WERI-Rb-1 (cell line): Measurements from ENCODE around the gene ZNF277.

Experiments used
- DNase-seq: peaks from one replicate; pipeline ENCODE4 v3.0.0-alpha.2; 2020
- H3K27ac ChIP-seq: fragments of 250-450 bp; sonication (Bioruptor Pico); 2 replicates; pipeline ENCODE4 v1.5.1; 2020; ENCODE audit warnings: mild to moderate bottlenecking, moderate library complexity
- H3K27me3 ChIP-seq: fragments of 250-450 bp; sonication (Bioruptor Pico); 2 replicates; pipeline ENCODE4 v1.5.1; 2021; ENCODE audit warnings: mild to moderate bottlenecking, low read depth, moderate library complexity; ENCODE audit not compliant: insufficient read depth, severe bottlenecking
- H3K36me3 ChIP-seq: fragments of 250-450 bp; sonication (Bioruptor Pico); 2 replicates; pipeline ENCODE4 v1.5.1; 2020; ENCODE audit warnings: mild to moderate bottlenecking, moderate library complexity
- H3K4me3 ChIP-seq: 2 replicates; pipeline ENCODE4 v1.5.1; 2011; ENCODE audit warnings: low read depth, mild to moderate bottlenecking, control low read depth, low read length
- H3K9me3 ChIP-seq: fragments of 250-450 bp; sonication (Bioruptor Pico); 2 replicates; pipeline ENCODE4 v1.5.1; 2021; ENCODE audit warnings: mild to moderate bottlenecking, moderate library complexity; ENCODE audit not compliant: severe bottlenecking
- TF ChIP-seq, protein P1 (sequence below): IDR thresholded peaks from 2 replicates; pipeline ENCODE4 v1.5.1; 2011; ENCODE audit warnings: low read depth, mild to moderate bottlenecking, control low read depth, inconsistent platforms, low read length

ZNF277 gene

DNA sequence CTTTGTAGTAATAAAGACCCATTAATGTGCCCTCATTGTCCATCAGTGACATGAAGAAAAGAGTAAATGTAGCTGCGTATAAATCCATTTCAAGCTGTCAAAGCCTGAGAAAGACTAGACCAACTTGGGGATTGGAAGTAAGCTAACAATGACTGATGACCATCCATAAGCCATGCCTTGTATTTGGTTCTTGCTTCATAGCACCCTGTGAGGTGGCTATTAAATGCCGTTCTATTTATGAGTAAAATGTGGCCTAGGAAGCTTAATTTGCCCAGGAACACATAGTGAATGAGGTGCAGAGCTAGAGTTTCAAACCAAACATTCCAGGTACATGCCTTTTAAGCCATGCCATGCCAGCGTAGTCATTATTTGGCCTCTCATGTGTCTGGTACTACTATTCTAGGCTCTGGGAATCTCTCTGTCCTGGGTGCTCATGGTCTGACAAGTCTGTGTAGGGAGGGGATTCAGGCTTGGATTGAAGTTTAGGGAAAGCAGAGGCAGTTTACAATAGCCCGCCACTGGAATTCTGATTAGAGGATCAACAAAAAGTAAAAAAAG is 92.1 kb downstream of the ZNF277 start:
- Histone ChIP-seq H3K27me3 (no peaks in the 10 kb centered on the region), H3K36me3 (no peaks in the 10 kb centered on the region), H3K27ac (no peak overlapping the region), H3K4me3 (no peak overlapping the region), H3K9me3 (no peaks in the 10 kb centered on the region)
- DNase-seq: no peak
- TF ChIP-seq, protein P1, sequence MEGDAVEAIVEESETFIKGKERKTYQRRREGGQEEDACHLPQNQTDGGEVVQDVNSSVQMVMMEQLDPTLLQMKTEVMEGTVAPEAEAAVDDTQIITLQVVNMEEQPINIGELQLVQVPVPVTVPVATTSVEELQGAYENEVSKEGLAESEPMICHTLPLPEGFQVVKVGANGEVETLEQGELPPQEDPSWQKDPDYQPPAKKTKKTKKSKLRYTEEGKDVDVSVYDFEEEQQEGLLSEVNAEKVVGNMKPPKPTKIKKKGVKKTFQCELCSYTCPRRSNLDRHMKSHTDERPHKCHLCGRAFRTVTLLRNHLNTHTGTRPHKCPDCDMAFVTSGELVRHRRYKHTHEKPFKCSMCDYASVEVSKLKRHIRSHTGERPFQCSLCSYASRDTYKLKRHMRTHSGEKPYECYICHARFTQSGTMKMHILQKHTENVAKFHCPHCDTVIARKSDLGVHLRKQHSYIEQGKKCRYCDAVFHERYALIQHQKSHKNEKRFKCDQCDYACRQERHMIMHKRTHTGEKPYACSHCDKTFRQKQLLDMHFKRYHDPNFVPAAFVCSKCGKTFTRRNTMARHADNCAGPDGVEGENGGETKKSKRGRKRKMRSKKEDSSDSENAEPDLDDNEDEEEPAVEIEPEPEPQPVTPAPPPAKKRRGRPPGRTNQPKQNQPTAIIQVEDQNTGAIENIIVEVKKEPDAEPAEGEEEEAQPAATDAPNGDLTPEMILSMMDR: no peak

- TF ChIP-seq, protein P1: no peak
- DNase-seq: no peak
- Histone ChIP-seq H3K4me3 (no peak overlapping the region), H3K36me3 (no peaks in the 10 kb centered on the region), H3K27ac (no peak overlapping the region), H3K9me3 (no peaks in the 10 kb centered on the region), H3K27me3 (no peaks in the 10 kb centered on the region)
Observed at GRCh38 chr7:112300072-112300471, 93.6 kb downstream of the ZNF277 start.

DNA sequence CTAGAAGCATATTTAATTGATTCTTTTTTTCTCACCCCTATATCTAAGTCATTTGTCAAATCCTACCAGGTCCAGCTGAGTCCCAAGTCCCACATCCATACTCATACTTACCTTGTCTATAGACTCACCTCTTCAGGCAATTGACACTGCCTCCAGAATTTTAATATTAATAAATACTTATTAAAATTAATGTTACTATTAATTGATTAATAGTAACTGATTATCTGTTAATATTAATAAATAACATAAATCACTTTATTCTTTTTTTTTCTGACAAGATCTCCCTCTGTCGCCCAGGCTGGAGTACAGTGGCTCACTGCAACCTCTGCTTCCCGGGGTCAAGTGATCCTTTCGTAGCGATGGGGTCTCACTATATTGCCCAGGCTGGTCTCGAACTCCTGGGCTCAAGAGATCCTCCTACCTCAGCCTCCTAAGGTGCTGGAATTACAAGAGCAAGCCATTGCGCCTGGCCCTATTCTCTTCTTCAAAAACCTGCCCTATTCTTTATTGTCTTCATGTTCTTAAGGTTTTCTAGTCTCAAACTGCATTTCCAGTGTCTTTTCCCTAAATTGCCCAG is 94.4 kb downstream of the ZNF277 start:
- DNase-seq: no peak
- Histone ChIP-seq H3K27ac (no peak overlapping the region), H3K9me3 (no peaks in the 10 kb centered on the region), H3K4me3 (no peak overlapping the region), H3K27me3 (no peaks in the 10 kb centered on the region), H3K36me3 (no peaks in the 10 kb centered on the region)
- TF ChIP-seq, protein P1: no peak

DNA sequence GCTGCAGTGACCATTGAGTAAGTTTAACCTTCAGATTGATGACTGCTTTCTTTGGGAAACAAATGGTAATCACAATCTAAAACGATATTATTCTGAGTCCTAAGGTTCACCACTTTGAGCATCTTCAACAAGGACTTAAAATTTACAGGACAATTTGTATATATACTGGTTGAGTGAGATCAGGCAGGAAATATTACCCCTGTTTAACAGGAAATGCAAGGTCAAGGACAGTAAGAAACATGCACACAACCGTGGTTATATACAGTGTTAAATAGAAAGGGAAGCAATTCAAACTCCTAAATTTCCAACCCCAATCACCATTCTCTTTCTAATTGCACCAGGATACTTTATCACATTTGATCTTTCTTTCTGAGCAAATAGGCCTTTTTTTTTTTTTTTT is 96.1 kb downstream of the ZNF277 start:
- TF ChIP-seq, protein P1: no peak
- DNase-seq: no peak
- H3K36me3 ChIP-seq: no peaks in the 10 kb centered on the region
- no peaks in the 10 kb centered on the region for H3K27me3 ChIP-seq
- no peak overlapping the region for H3K27ac ChIP-seq
- H3K4me3 ChIP-seq: no peak overlapping the region
- no peaks in the 10 kb centered on the region for H3K9me3 ChIP-seq

DNA sequence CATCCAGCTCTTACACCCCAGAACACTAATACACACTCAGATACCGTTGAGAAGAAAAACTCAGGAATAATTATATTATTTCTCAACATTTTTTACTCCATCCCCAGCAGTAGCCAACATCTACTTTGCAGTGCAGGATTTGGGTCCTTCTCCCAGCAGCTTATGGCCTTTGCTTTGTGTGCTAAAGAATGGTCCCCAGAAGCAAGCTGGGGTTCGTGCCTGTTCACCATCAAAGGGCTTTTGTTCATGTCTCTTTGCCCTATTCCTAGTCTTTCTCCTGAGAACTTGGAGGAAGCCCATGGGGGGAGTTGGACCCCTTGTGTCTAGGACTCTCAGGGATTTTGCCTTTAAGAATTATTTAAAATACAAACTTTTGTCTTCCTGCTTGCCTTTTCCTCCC is 100.4 kb downstream of the ZNF277 start:
- TF ChIP-seq, protein P1: no peak
- no peak for DNase-seq
- Histone ChIP-seq H3K4me3 (no peak overlapping the region), H3K36me3 (no peaks in the 10 kb centered on the region), H3K27me3 (no peaks in the 10 kb centered on the region), H3K27ac (no peak overlapping the region), H3K9me3 (no peaks in the 10 kb centered on the region)

DNA sequence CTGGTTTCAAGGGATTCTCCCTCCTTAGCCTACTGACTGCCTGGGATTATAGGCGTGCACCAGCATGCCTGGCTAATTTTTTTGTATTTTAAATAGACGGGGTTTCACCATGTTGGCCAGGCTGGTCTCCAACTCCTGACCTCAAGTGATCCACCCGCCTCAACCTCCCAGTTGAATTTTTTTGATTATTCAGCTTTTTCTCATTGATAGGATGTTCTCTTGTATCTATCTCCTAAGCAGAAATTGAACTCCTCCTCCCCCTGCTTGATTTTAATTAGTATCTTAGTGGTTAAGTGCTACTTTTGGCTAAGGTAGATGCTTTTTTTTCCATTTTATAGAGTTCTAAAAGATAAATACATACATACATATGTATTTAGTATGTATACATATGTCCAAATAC is 101.0 kb downstream of the ZNF277 start:
- H3K27ac ChIP-seq: no peak overlapping the region
- H3K9me3 ChIP-seq: no peaks in the 10 kb centered on the region
- TF ChIP-seq, protein P1: no peak

More for the DNA sequence above, 101.0 kb downstream of the ZNF277 start:
- DNase-seq: no peak
- Histone ChIP-seq H3K4me3 (no peak overlapping the region), H3K36me3 (no peaks in the 10 kb centered on the region), H3K27me3 (no peaks in the 10 kb centered on the region)
